WTC11 (cell line): ENCODE results near the gene STK32C. TPM values are rescaled to one million over a fixed set of nuclear protein-coding genes. Genes with fewer than 3 reads are reported as not detected.

Experiments used
- ATAC-seq: fragments of 200-7000 bp; cut with Tn5 transposase; 2 replicates; pipeline ENCODE4 v1.10.0; 2021; ENCODE audit warnings: mild to moderate bottlenecking, moderate library complexity
- CTCF ChIA-PET: fragments of 300-600 bp; sonication (Branson Sonifier 250); formaldehyde crosslinking; loops from one replicate; lab custom pipeline; 2021; ENCODE audit warnings: antibody characterized with exemption; lab: Charles Lee
- POLR2A ChIA-PET: fragments of 350-600 bp; sonication (Branson Sonifier 250); formaldehyde crosslinking; loops from one replicate; lab custom pipeline; 2021; ENCODE audit warnings: antibody characterized with exemption; lab: Charles Lee
- DNase-seq: peaks from one replicate; pipeline ENCODE4 v3.0.0; 2021; ENCODE audit warnings: low spot score
- H3K27ac Mint-ChIP-seq: 2 replicates; pipeline ENCODE4 v1.8.0; 2021; ENCODE audit warnings: mixed read lengths
- H3K27me3 Mint-ChIP-seq: 2 replicates; pipeline ENCODE4 v1.8.0; 2021; ENCODE audit warnings: low read depth, mild to moderate bottlenecking, moderate library complexity, mixed read lengths
- H3K36me3 Mint-ChIP-seq: 2 replicates; pipeline ENCODE4 v1.8.0; 2021; ENCODE audit warnings: mixed read lengths
- H3K4me1 Mint-ChIP-seq: 2 replicates; pipeline ENCODE4 v1.8.0; 2022; ENCODE audit warnings: mixed read lengths
- H3K4me3 Mint-ChIP-seq: 2 replicates; pipeline ENCODE4 v1.8.0; 2021; ENCODE audit warnings: mild to moderate bottlenecking, moderate library complexity, mixed read lengths
- H3K9me3 Mint-ChIP-seq: 2 replicates; pipeline ENCODE4 v1.8.0; 2021; ENCODE audit warnings: mixed read lengths
- NFYB ChIP-seq: sonication (generic); formaldehyde crosslinking; conservative IDR thresholded peaks from 2 replicates; pipeline ENCODE4 v1.8.0; 2022; ENCODE audit warnings: low read depth, missing genetic modification reagents
- SMAD4 ChIP-seq: sonication (generic); formaldehyde crosslinking; IDR thresholded peaks from 2 replicates; pipeline ENCODE4 v1.8.0; 2022; ENCODE audit warnings: mild to moderate bottlenecking, missing genetic modification reagents
- SP1 ChIP-seq: sonication (generic); formaldehyde crosslinking; conservative IDR thresholded peaks from 2 replicates; pipeline ENCODE4 v1.8.1; 2022; ENCODE audit warnings: missing genetic modification reagents
- ZNF232 ChIP-seq: sonication (generic); formaldehyde crosslinking; IDR thresholded peaks from 2 replicates; pipeline ENCODE4 v1.8.0; 2022; ENCODE audit warnings: mild to moderate bottlenecking, missing genetic modification reagents
- ZNF317 ChIP-seq: sonication (generic); formaldehyde crosslinking; IDR thresholded peaks from 2 replicates; pipeline ENCODE4 v1.8.1; 2023; ENCODE audit warnings: low read depth, mild to moderate bottlenecking, moderate library complexity, missing genetic modification reagents, borderline replicate concordance
- total RNA-seq: library from RNA; stranded (reverse); gene quantifications from 3 replicates; pipeline ENCODE4 v1.2.3, GENCODE V29; 2021
- TF ChIP-seq, protein P1 (sequence below): sonication (generic); formaldehyde crosslinking; IDR thresholded peaks from 2 replicates; pipeline ENCODE4 v1.8.1; 2022; ENCODE audit warnings: low read depth, missing genetic modification reagents, borderline replicate concordance
- TF ChIP-seq, protein P2 (sequence below): sonication (generic); formaldehyde crosslinking; IDR thresholded peaks from 2 replicates; pipeline ENCODE4 v1.8.0; 2022; ENCODE audit warnings: mild to moderate bottlenecking, missing genetic modification reagents
- TF ChIP-seq, protein P3 (sequence below): sonication (generic); formaldehyde crosslinking; IDR thresholded peaks from 2 replicates; pipeline ENCODE4 v1.8.0; 2023; ENCODE audit warnings: mild to moderate bottlenecking, missing genetic modification reagents
- TF ChIP-seq, protein P4 (sequence below): fragments of 200-600 bp; IDR thresholded peaks from 2 replicates; pipeline ENCODE4 v1.8.0; 2022; ENCODE audit warnings: antibody characterized with exemption
- TF ChIP-seq, protein P5 (sequence below): fragments of 250-450 bp; sonication (Bioruptor Pico); IDR thresholded peaks from 2 replicates; pipeline ENCODE4 v1.8.0; 2021; ENCODE audit warnings: mild to moderate bottlenecking
- TF ChIP-seq, protein P6 (sequence below): sonication (generic); formaldehyde crosslinking; IDR thresholded peaks from 2 replicates; pipeline ENCODE4 v1.8.0; 2023; ENCODE audit warnings: missing genetic modification reagents, mild to moderate bottlenecking, borderline replicate concordance
- TF ChIP-seq, protein P7 (sequence below): sonication (generic); formaldehyde crosslinking; IDR thresholded peaks from 2 replicates; pipeline ENCODE4 v1.8.0; 2022; ENCODE audit warnings: mild to moderate bottlenecking, missing genetic modification reagents

The STK32C gene
- total RNA-seq, 1 experiment from 2014 or later = 20.7 TPM

DNA sequence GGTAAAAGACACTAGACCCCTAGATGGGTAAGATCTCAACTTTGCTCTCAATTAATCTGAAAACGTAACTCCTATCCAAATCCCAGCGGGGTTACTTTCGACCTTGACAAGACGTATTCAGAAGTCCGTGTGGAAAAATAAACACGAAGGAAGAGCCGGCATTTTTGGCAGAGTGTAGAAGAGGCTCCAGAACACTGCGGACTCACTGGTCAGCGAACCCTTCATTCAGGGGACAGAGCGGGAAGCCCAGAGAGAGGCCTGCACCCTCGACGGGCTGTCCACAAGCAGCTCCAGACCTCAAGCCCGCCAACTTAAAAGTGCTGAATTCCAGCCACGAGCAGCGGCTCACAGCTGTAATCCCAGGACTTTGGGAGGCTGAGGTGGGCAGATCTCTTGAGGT, 66.3 kb downstream of the STK32C start:
- Mint-ChIP-seq H3K4me3 (no peak overlapping the region), H3K27me3 (no peaks in the 10 kb centered on the region), H3K4me1 (no peaks in the 10 kb centered on the region), H3K9me3 (no peaks in the 10 kb centered on the region), H3K36me3 (no peaks in the 10 kb centered on the region), H3K27ac (peak overlapping the region; percentile 86; the same call in 1 of the 2 replicates)
- ATAC-seq (no peak), DNase-seq (no peak)
- CTCF ChIA-PET = interaction anchor here (1.0 kb wide), 1 partner anchor 119 kb away, joined by 4 read pairs; no protein-coding TSS in a partner anchor
- TF ChIP-seq, protein P1, sequence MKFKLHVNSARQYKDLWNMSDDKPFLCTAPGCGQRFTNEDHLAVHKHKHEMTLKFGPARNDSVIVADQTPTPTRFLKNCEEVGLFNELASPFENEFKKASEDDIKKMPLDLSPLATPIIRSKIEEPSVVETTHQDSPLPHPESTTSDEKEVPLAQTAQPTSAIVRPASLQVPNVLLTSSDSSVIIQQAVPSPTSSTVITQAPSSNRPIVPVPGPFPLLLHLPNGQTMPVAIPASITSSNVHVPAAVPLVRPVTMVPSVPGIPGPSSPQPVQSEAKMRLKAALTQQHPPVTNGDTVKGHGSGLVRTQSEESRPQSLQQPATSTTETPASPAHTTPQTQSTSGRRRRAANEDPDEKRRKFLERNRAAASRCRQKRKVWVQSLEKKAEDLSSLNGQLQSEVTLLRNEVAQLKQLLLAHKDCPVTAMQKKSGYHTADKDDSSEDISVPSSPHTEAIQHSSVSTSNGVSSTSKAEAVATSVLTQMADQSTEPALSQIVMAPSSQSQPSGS (CRISPR knock-in tag) = no peak
- TF ChIP-seq, protein P2, sequence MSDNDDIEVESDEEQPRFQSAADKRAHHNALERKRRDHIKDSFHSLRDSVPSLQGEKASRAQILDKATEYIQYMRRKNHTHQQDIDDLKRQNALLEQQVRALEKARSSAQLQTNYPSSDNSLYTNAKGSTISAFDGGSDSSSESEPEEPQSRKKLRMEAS (CRISPR knock-in tag) = no peak
- TF ChIP-seq ZNF317 (CRISPR knock-in tag) = no peak
- TF ChIP-seq SP1 (CRISPR knock-in tag) = no peak
- TF ChIP-seq, protein P3, sequence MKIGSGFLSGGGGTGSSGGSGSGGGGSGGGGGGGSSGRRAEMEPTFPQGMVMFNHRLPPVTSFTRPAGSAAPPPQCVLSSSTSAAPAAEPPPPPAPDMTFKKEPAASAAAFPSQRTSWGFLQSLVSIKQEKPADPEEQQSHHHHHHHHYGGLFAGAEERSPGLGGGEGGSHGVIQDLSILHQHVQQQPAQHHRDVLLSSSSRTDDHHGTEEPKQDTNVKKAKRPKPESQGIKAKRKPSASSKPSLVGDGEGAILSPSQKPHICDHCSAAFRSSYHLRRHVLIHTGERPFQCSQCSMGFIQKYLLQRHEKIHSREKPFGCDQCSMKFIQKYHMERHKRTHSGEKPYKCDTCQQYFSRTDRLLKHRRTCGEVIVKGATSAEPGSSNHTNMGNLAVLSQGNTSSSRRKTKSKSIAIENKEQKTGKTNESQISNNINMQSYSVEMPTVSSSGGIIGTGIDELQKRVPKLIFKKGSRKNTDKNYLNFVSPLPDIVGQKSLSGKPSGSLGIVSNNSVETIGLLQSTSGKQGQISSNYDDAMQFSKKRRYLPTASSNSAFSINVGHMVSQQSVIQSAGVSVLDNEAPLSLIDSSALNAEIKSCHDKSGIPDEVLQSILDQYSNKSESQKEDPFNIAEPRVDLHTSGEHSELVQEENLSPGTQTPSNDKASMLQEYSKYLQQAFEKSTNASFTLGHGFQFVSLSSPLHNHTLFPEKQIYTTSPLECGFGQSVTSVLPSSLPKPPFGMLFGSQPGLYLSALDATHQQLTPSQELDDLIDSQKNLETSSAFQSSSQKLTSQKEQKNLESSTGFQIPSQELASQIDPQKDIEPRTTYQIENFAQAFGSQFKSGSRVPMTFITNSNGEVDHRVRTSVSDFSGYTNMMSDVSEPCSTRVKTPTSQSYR = no peak
- TF ChIP-seq, protein P4, sequence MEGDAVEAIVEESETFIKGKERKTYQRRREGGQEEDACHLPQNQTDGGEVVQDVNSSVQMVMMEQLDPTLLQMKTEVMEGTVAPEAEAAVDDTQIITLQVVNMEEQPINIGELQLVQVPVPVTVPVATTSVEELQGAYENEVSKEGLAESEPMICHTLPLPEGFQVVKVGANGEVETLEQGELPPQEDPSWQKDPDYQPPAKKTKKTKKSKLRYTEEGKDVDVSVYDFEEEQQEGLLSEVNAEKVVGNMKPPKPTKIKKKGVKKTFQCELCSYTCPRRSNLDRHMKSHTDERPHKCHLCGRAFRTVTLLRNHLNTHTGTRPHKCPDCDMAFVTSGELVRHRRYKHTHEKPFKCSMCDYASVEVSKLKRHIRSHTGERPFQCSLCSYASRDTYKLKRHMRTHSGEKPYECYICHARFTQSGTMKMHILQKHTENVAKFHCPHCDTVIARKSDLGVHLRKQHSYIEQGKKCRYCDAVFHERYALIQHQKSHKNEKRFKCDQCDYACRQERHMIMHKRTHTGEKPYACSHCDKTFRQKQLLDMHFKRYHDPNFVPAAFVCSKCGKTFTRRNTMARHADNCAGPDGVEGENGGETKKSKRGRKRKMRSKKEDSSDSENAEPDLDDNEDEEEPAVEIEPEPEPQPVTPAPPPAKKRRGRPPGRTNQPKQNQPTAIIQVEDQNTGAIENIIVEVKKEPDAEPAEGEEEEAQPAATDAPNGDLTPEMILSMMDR = no peak
- TF ChIP-seq, protein P5, sequence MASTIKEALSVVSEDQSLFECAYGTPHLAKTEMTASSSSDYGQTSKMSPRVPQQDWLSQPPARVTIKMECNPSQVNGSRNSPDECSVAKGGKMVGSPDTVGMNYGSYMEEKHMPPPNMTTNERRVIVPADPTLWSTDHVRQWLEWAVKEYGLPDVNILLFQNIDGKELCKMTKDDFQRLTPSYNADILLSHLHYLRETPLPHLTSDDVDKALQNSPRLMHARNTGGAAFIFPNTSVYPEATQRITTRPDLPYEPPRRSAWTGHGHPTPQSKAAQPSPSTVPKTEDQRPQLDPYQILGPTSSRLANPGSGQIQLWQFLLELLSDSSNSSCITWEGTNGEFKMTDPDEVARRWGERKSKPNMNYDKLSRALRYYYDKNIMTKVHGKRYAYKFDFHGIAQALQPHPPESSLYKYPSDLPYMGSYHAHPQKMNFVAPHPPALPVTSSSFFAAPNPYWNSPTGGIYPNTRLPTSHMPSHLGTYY (CRISPR knock-in tag) = no peak
- no peak for TF ChIP-seq NFYB (CRISPR knock-in tag)
- TF ChIP-seq SMAD4 (CRISPR knock-in tag) = no peak
- TF ChIP-seq, protein P6, sequence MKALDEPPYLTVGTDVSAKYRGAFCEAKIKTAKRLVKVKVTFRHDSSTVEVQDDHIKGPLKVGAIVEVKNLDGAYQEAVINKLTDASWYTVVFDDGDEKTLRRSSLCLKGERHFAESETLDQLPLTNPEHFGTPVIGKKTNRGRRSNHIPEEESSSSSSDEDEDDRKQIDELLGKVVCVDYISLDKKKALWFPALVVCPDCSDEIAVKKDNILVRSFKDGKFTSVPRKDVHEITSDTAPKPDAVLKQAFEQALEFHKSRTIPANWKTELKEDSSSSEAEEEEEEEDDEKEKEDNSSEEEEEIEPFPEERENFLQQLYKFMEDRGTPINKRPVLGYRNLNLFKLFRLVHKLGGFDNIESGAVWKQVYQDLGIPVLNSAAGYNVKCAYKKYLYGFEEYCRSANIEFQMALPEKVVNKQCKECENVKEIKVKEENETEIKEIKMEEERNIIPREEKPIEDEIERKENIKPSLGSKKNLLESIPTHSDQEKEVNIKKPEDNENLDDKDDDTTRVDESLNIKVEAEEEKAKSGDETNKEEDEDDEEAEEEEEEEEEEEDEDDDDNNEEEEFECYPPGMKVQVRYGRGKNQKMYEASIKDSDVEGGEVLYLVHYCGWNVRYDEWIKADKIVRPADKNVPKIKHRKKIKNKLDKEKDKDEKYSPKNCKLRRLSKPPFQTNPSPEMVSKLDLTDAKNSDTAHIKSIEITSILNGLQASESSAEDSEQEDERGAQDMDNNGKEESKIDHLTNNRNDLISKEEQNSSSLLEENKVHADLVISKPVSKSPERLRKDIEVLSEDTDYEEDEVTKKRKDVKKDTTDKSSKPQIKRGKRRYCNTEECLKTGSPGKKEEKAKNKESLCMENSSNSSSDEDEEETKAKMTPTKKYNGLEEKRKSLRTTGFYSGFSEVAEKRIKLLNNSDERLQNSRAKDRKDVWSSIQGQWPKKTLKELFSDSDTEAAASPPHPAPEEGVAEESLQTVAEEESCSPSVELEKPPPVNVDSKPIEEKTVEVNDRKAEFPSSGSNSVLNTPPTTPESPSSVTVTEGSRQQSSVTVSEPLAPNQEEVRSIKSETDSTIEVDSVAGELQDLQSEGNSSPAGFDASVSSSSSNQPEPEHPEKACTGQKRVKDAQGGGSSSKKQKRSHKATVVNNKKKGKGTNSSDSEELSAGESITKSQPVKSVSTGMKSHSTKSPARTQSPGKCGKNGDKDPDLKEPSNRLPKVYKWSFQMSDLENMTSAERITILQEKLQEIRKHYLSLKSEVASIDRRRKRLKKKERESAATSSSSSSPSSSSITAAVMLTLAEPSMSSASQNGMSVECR (CRISPR knock-in tag) = no peak
- no peak for TF ChIP-seq ZNF232 (CRISPR knock-in tag)
- TF ChIP-seq, protein P7, sequence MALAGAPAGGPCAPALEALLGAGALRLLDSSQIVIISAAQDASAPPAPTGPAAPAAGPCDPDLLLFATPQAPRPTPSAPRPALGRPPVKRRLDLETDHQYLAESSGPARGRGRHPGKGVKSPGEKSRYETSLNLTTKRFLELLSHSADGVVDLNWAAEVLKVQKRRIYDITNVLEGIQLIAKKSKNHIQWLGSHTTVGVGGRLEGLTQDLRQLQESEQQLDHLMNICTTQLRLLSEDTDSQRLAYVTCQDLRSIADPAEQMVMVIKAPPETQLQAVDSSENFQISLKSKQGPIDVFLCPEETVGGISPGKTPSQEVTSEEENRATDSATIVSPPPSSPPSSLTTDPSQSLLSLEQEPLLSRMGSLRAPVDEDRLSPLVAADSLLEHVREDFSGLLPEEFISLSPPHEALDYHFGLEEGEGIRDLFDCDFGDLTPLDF (CRISPR knock-in tag) = no peak
- POLR2A ChIA-PET = no interaction called here
